ENCODE results near the gene NKTR. TPM values are rescaled to one million over a fixed set of nuclear protein-coding genes. Genes with fewer than 3 reads are reported as not detected.

NKTR gene
- total RNA-seq, 1 donor = 324 TPM

GRCh38 chr3:42612928-42613327 lies 12.4 kb downstream of the NKTR start:
- H3K9me3 ChIP-seq (ENCODE audit: low read depth, low read length) = no peaks in the 10 kb centered on the region
- no peaks in the 10 kb centered on the region for H3K27me3 ChIP-seq (ENCODE audit: insufficient read depth, low read length)
- peaks cover 14% of the 10 kb centered on the region for H3K4me1 ChIP-seq (ENCODE audit: insufficient read depth, low read length)
- H3K4me3 ChIP-seq (ENCODE audit: low read length) = no peak overlapping the region

DNA sequence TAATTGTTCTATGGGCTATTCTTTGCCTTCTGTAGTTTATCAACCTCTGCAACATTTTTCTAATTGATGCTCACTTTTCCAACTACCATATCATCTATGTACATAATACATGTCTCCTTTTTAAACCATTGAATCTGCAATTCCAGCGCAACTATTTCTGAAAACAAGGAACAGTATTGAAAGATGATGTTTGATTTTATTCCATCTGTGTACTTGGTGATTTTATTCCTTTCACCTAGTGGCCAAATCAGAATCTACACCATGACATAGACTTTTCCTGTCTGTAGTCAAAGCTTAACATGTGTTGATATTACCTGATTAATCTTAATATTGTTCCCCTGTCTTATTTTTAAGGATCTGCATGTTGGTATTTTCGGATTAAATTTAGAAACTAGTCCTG lies 13.0 kb downstream of the NKTR start:
- H3K4me3 ChIP-seq (ENCODE audit: low read length) = no peak overlapping the region
- H3K9me3 ChIP-seq (ENCODE audit: low read depth, low read length) = no peaks in the 10 kb centered on the region
- no peaks in the 10 kb centered on the region for H3K27me3 ChIP-seq (ENCODE audit: insufficient read depth, low read length)
- peaks cover 14% of the 10 kb centered on the region for H3K4me1 ChIP-seq (ENCODE audit: insufficient read depth, low read length)

GRCh38 chr3:42631620-42632019 lies 31.1 kb downstream of the NKTR start:
- Histone ChIP-seq H3K9me3 (ENCODE audit: low read depth, low read length) (no peaks in the 10 kb centered on the region), H3K4me1 (ENCODE audit: insufficient read depth, low read length) (no peaks in the 10 kb centered on the region), H3K27me3 (ENCODE audit: insufficient read depth, low read length) (no peaks in the 10 kb centered on the region), H3K4me3 (ENCODE audit: low read length) (no peak overlapping the region)

GRCh38 chr3:42632146-42632545 lies 31.7 kb downstream of the NKTR start:
- no peaks in the 10 kb centered on the region for H3K27me3 ChIP-seq (ENCODE audit: insufficient read depth, low read length)
- H3K4me3 ChIP-seq (ENCODE audit: low read length) = no peak overlapping the region
- no peaks in the 10 kb centered on the region for H3K4me1 ChIP-seq (ENCODE audit: insufficient read depth, low read length)
- H3K9me3 ChIP-seq (ENCODE audit: low read depth, low read length) = no peaks in the 10 kb centered on the region

GRCh38 chr3:42633544-42633943 lies 33.1 kb downstream of the NKTR start:
- Histone ChIP-seq H3K27me3 (ENCODE audit: insufficient read depth, low read length) (no peaks in the 10 kb centered on the region), H3K4me3 (ENCODE audit: low read length) (no peak overlapping the region), H3K9me3 (ENCODE audit: low read depth, low read length) (no peaks in the 10 kb centered on the region), H3K4me1 (ENCODE audit: insufficient read depth, low read length) (peaks cover 5% of the 10 kb centered on the region)

- Histone ChIP-seq H3K27me3 (ENCODE audit: insufficient read depth, low read length) (no peaks in the 10 kb centered on the region), H3K9me3 (ENCODE audit: low read depth, low read length) (no peaks in the 10 kb centered on the region), H3K4me1 (ENCODE audit: insufficient read depth, low read length) (peaks cover 14% of the 10 kb centered on the region), H3K4me3 (ENCODE audit: low read length) (no peak overlapping the region)
Measured at GRCh38 chr3:42635111-42635510, 34.6 kb downstream of the NKTR start.

DNA sequence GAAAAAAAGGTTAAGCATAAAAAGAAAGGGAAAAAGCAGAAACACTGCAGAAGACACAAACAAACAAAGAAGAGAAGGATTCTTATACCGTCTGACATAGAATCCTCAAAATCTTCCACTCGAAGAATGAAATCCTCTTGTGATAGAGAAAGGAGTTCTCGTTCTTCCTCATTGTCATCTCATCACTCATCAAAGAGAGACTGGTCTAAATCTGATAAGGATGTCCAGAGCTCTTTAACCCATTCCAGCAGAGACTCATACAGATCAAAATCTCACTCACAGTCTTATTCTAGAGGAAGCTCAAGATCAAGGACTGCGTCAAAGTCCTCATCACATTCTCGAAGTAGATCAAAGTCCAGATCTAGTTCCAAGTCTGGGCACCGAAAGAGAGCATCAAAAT lies 36.5 kb downstream of the NKTR start:
- H3K9me3 ChIP-seq (ENCODE audit: low read depth, low read length) = no peaks in the 10 kb centered on the region
- H3K4me3 ChIP-seq (ENCODE audit: low read length) = no peak overlapping the region
- no peaks in the 10 kb centered on the region for H3K27me3 ChIP-seq (ENCODE audit: insufficient read depth, low read length)
- peaks cover 18% of the 10 kb centered on the region for H3K4me1 ChIP-seq (ENCODE audit: insufficient read depth, low read length)

DNA sequence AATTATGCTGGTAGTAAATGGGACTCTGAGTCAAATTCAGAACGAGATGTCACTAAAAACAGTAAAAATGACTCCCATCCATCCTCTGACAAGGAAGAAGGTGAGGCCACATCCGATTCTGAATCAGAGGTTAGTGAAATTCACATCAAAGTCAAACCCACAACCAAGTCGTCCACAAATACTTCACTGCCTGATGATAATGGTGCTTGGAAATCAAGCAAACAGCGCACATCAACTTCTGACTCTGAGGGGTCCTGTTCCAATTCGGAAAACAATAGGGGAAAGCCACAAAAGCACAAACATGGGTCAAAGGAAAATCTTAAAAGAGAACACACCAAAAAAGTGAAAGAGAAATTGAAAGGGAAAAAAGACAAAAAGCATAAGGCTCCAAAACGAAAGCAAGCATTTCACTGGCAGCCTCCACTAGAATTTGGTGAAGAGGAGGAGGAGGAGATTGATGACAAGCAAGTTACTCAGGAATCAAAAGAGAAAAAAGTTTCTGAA lies 37.9 kb downstream of the NKTR start:
- H3K4me1 ChIP-seq (ENCODE audit: insufficient read depth, low read length) = peaks cover 18% of the 10 kb centered on the region
- H3K4me3 ChIP-seq (ENCODE audit: low read length) = no peak overlapping the region
- no peaks in the 10 kb centered on the region for H3K9me3 ChIP-seq (ENCODE audit: low read depth, low read length)
- H3K27me3 ChIP-seq (ENCODE audit: insufficient read depth, low read length) = no peaks in the 10 kb centered on the region

DNA sequence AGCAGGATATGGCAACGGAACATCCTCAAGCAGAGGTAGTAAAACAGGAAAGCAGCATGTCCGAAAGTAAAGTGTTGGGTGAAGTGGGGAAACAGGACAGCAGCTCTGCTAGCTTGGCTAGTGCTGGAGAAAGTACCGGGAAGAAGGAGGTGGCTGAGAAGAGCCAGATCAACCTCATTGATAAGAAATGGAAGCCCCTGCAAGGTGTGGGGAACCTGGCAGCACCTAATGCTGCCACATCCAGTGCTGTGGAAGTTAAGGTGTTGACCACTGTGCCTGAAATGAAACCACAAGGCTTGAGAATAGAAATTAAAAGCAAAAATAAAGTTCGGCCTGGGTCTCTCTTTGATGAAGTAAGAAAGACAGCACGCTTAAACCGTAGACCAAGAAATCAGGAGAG lies 38.7 kb downstream of the NKTR start:
- Histone ChIP-seq H3K9me3 (ENCODE audit: low read depth, low read length) (no peaks in the 10 kb centered on the region), H3K27me3 (ENCODE audit: insufficient read depth, low read length) (no peaks in the 10 kb centered on the region), H3K4me3 (ENCODE audit: low read length) (no peak overlapping the region)

DNA sequence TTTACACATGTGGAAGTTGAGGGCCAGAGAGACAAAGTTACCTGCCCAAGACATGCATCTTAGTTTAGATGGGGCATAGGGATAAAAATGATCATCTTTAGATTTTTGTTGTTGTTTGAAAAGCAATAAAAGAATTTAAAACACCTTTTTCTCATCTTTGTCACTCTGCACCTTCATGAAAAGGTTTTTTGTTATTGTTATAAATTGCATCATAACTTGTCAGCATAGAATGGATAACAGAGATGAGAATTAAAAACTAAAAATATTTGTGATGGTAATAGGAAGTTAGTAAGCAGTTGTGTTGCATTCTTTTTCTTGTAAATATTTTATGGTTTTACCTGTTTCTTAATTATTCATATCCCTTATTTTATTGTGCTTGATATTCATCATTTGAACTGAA lies 39.6 kb downstream of the NKTR start:
- H3K9me3 ChIP-seq (ENCODE audit: low read depth, low read length) = no peaks in the 10 kb centered on the region
- H3K4me1 ChIP-seq (ENCODE audit: insufficient read depth, low read length) = peaks cover 18% of the 10 kb centered on the region
- no peaks in the 10 kb centered on the region for H3K27me3 ChIP-seq (ENCODE audit: insufficient read depth, low read length)
- H3K4me3 ChIP-seq (ENCODE audit: low read length) = no peak overlapping the region

More for the DNA sequence above, 38.7 kb downstream of the NKTR start:
- peaks cover 18% of the 10 kb centered on the region for H3K4me1 ChIP-seq (ENCODE audit: insufficient read depth, low read length)

GRCh38 chr3:42640771-42641370 lies 40.4 kb downstream of the NKTR start:
- H3K9me3 ChIP-seq (ENCODE audit: low read depth, low read length) = no peaks in the 10 kb centered on the region
- H3K4me3 ChIP-seq (ENCODE audit: low read length) = no peak overlapping the region
- H3K27me3 ChIP-seq (ENCODE audit: insufficient read depth, low read length) = no peaks in the 10 kb centered on the region
- H3K4me1 ChIP-seq (ENCODE audit: insufficient read depth, low read length) = peaks cover 18% of the 10 kb centered on the region

- H3K4me1 ChIP-seq (ENCODE audit: insufficient read depth, low read length) = peaks cover 35% of the 10 kb centered on the region
Measured at GRCh38 chr3:42647821-42648459, 47.5 kb downstream of the NKTR start.

GRCh38 chr3:42649006-42649405 lies 48.5 kb downstream of the NKTR start:
- Histone ChIP-seq H3K4me1 (ENCODE audit: insufficient read depth, low read length) (peaks cover 45% of the 10 kb centered on the region), H3K27me3 (ENCODE audit: insufficient read depth, low read length) (no peaks in the 10 kb centered on the region), H3K4me3 (ENCODE audit: low read length) (no peak overlapping the region), H3K9me3 (ENCODE audit: low read depth, low read length) (no peaks in the 10 kb centered on the region)

More at GRCh38 chr3:42647821-42648459, 47.5 kb downstream of the NKTR start:
- H3K9me3 ChIP-seq (ENCODE audit: low read depth, low read length) = no peaks in the 10 kb centered on the region
- no peaks in the 10 kb centered on the region for H3K27me3 ChIP-seq (ENCODE audit: insufficient read depth, low read length)
- H3K4me3 ChIP-seq (ENCODE audit: low read length) = no peak overlapping the region

DNA sequence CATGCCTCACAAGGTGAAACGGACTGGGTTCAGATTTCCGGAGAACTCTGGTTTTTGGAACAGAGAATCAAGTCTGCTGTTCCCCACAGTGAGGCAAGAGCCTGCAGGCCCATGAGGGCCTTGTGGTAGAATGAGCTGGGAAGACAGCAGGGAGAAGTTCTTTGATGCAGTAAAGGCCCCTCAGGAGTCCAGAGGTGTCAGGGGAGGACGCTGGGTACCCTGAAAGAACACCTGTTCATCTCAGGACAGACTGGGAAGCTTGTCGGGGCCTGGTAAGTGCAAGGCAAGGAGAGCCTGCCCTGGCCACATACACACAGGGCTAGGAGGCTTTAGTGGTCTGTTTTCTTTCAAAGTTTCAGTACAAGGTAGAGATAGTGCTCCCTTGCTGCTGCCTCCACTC lies 49.3 kb downstream of the NKTR start:
- H3K4me3 ChIP-seq (ENCODE audit: low read length) = no peak overlapping the region
- peaks cover 47% of the 10 kb centered on the region for H3K4me1 ChIP-seq (ENCODE audit: insufficient read depth, low read length)
- no peaks in the 10 kb centered on the region for H3K27me3 ChIP-seq (ENCODE audit: insufficient read depth, low read length)
- H3K9me3 ChIP-seq (ENCODE audit: low read depth, low read length) = no peaks in the 10 kb centered on the region

DNA sequence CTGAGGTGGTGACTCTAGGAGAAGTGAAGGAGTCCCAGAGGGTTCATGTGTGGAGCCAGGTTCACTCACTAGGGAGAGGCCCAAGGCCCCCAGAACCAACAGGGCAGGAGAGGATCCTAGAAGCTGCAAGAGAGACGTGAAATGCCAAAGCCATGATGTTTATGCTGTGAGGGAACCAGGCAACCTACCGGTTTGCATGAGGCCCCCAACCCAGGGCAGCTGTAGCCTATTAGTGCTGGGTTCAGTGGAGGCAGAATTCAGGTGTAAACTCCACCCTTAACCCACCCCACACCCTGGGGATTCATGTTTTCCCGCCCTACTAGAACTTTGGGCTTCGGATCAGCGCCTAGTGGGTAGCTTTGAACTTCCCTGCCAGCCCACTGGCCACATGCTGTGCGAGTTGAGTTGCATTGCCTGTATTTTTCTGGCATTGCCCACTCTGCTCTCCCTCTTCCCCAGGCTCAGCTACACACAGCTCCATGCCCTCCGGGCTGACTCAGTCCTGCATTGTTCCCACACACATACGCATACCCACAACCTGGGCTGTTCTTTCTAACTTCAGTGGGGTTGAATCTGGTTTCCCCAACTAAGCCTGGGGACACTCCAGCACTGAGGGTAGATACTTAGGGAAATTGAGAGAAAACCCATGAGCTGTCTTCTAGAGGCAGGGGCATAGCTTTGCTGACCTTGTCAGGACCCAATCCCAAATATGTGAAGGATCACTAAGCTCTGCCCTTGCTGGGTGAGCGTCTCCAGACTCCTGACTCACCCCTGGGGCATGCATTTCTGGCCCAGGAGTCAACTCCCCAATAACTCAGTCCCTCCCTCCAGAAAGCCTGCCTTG lies 51.0 kb downstream of the NKTR start:
- peaks cover 56% of the 10 kb centered on the region for H3K4me1 ChIP-seq (ENCODE audit: insufficient read depth, low read length)
- H3K4me3 ChIP-seq (ENCODE audit: low read length) = no peak overlapping the region
- no peaks in the 10 kb centered on the region for H3K27me3 ChIP-seq (ENCODE audit: insufficient read depth, low read length)
- H3K9me3 ChIP-seq (ENCODE audit: low read depth, low read length) = no peaks in the 10 kb centered on the region

Data from mononuclear cell (primary cell).